B cell (primary cell): ENCODE measurements around the gene POLRMT. TPM values are rescaled to one million over a fixed set of nuclear protein-coding genes. Genes with fewer than 3 reads are reported as not detected.

Source experiments
- ATAC-seq: fragments of 200-7000 bp; cut with Tn5 transposase; one replicate; pipeline ENCODE4 v1.10.0; 2021; ENCODE audit warnings: low read depth, mild to moderate bottlenecking, moderate number of reproducible peaks, moderate library complexity
- CTCF ChIA-PET: fragments of 350-600 bp; sonication (Branson Sonifier 250); formaldehyde crosslinking; loops from one replicate; lab custom pipeline; 2021; ENCODE audit warnings: antibody characterized with exemption, inconsistent platforms; lab: Charles Lee
- POLR2A ChIA-PET: fragments of 350-600 bp; sonication (Branson Sonifier 250); formaldehyde crosslinking; loops from one replicate; lab custom pipeline; 2021; ENCODE audit warnings: antibody characterized with exemption; lab: Charles Lee
- DNase-seq: peaks from one replicate; pipeline ENCODE4 v3.0.0; 2013
- H2AFZ ChIP-seq: 2 replicates; pipeline ENCODE4 v1.6.1; 2012; ENCODE audit warnings: mild to moderate bottlenecking, low read depth, low read length; ENCODE audit not compliant: insufficient read depth, poor library complexity, severe bottlenecking
- H3K27ac ChIP-seq, 2 donors: 1 replicate in 1 of 2; 2 replicates in 1 of 2; pipeline ENCODE4 v1.5.1; 2012 to 2013; ENCODE audit warnings: low read length in 2 of 2, mild to moderate bottlenecking in 2 of 2, moderate library complexity in 1 of 2
- H3K27me3 ChIP-seq, 4 experiments: fragments of 200-600 bp in 1 of 4; sonication (generic) in 1 of 4; replicated peaks in 1 of 4; 1 replicate in 2 of 4; 2 replicates in 2 of 4; pipeline versions ENCODE4 v1.6.1 to v1.7.0; 2013 to 2016; ENCODE audit warnings: low read length in 3 of 4, mild to moderate bottlenecking in 2 of 4, mixed read lengths in 1 of 4, moderate library complexity in 1 of 4; ENCODE audit not compliant: insufficient read depth in 4 of 4, control insufficient read depth in 3 of 4; ENCODE audit errors: control extremely low read depth in 1 of 4
- H3K36me3 ChIP-seq, 2 experiments: replicated peaks in 1 of 2; 1 replicate in 1 of 2; 2 replicates in 1 of 2; pipeline versions ENCODE4 v1.6.1 to v1.7.1; 2013; ENCODE audit warnings: low read length in 1 of 2; ENCODE audit not compliant: insufficient read depth in 2 of 2, control insufficient read depth in 1 of 2; ENCODE audit errors: control extremely low read depth in 1 of 2, extremely low read depth in 1 of 2
- H3K4me1 ChIP-seq, 2 donors: fragments of 200-600 bp in 1 of 2; sonication (generic) in 1 of 2; 1 replicate in 1 of 2; 2 replicates in 1 of 2; pipeline versions ENCODE4 v1.5.1 to v1.6.1; 2013 to 2017; ENCODE audit warnings: low read length in 2 of 2; ENCODE audit not compliant: control insufficient read depth in 2 of 2, insufficient read depth in 2 of 2
- H3K4me2 ChIP-seq: replicated peaks from 2 replicates; pipeline ENCODE3; 2012; ENCODE audit warnings: mild to moderate bottlenecking, low read depth, low read length; ENCODE audit not compliant: poor library complexity, severe bottlenecking
- H3K4me3 ChIP-seq, 5 experiments: fragments of 200-600 bp in 1 of 5; sonication (generic) in 1 of 5; 1 replicate in 3 of 5; 2 replicates in 2 of 5; pipeline versions ENCODE4 v1.5.1 to v1.7.0; 2011 to 2016; ENCODE audit warnings: low read length in 4 of 5, mild to moderate bottlenecking in 4 of 5, low read depth in 2 of 5, control low read depth in 1 of 5, moderate library complexity in 1 of 5; ENCODE audit not compliant: insufficient read depth in 1 of 5; ENCODE audit errors: control extremely low read depth in 1 of 5, extremely low read depth in 1 of 5
- H3K79me2 ChIP-seq: fragments of 200-600 bp; sonication (generic); one replicate; pipeline ENCODE4 v1.6.0; 2016; ENCODE audit warnings: low read length; ENCODE audit not compliant: control insufficient read depth, insufficient read depth
- H3K9ac ChIP-seq: fragments of 200-600 bp; sonication (generic); 2 replicates; pipeline ENCODE4 v1.6.1; 2017; ENCODE audit warnings: mild to moderate bottlenecking, low read length, moderate library complexity
- H3K9me3 ChIP-seq, 3 donors: one replicate each; pipeline versions ENCODE4 v1.6.1 to v1.7.1; 2013; ENCODE audit warnings: low read length in 2 of 3; ENCODE audit not compliant: control insufficient read depth in 2 of 3, insufficient read depth in 1 of 3; ENCODE audit errors: control extremely low read depth in 1 of 3
- H4K20me1 ChIP-seq: 2 replicates; pipeline ENCODE4 v1.6.0; 2012; ENCODE audit warnings: mild to moderate bottlenecking, low read length; ENCODE audit not compliant: insufficient read depth, control insufficient read depth, poor library complexity, severe bottlenecking
- H3K27ac Mint-ChIP-seq: one replicate; pipeline ENCODE4 v1.8.0; 2021; ENCODE audit warnings: mixed read lengths
- H3K27me3 Mint-ChIP-seq: one replicate; pipeline ENCODE4 v1.8.0; 2021; ENCODE audit warnings: mixed read lengths
- H3K4me1 Mint-ChIP-seq: one replicate; pipeline ENCODE4 v1.8.0; 2021; ENCODE audit warnings: mixed read lengths
- H3K4me3 Mint-ChIP-seq: one replicate; pipeline ENCODE4 v1.8.0; 2021; ENCODE audit warnings: mixed read lengths
- H3K9me3 Mint-ChIP-seq: one replicate; pipeline ENCODE4 v1.8.0; 2022; ENCODE audit warnings: mixed read lengths; ENCODE audit not compliant: insufficient read depth
- CTCF ChIP-seq: fragments of 200-600 bp; IDR thresholded peaks from one replicate; pipeline ENCODE4 v1.8.0; 2022; ENCODE audit warnings: antibody characterized with exemption, mild to moderate bottlenecking
- EZH2 ChIP-seq: IDR thresholded peaks from 2 replicates; pipeline ENCODE4 v1.6.1; 2012; ENCODE audit warnings: borderline replicate concordance, low read depth, mild to moderate bottlenecking, moderate library complexity, low read length; ENCODE audit not compliant: insufficient read depth, poor library complexity, severe bottlenecking
- WGBS: methylation state at CpG from one replicate; pipeline ENCODE4 v1.1.5; 2013; ENCODE audit warnings: missing lambda C conversion rate; ENCODE audit not compliant: insufficient coverage; 5-methylcytosine and 5-hydroxymethylcytosine counted together
- intact Hi-C: fragments of 100-400 bp; cut with micrococcal nuclease; formaldehyde crosslinking; loops from one replicate; pipeline ENCODE4 v1.10.0; 2022
- polyA plus RNA-seq: library from polyadenylated mRNA; depleted of rRNA; stranded (reverse); fragments of >200 nt; gene quantifications from 2 replicates; pipeline ENCODE4 v1.2.3, GENCODE V29; 2012
- total RNA-seq, 2 donors: library from RNA; stranded (reverse); fragments of 120-200 nt in 1 of 2; gene quantifications; 1 replicate in 1 of 2; 2 replicates in 1 of 2; pipeline versions ENCODE4 v1.2.3 to v1.2.4, GENCODE V29; 2013 to 2022

POLRMT gene
- total and polyA plus RNA-seq, 2 donors (not counting 1 experiment from before 2014, with no cell fraction given), result 77.8 to 98.0 TPM

GRCh38 chr19:642767-643727 lies 9.7 kb upstream of the POLRMT start:
- Histone ChIP-seq H3K4me1 (peaks cover 12 to 24% of the 10 kb centered on the region in 2 donors), H3K36me3 (peaks cover 0 to 21% of the 10 kb centered on the region in 2 experiments), H3K9me3 (peaks cover 0 to 6% (median 0%) of the 10 kb centered on the region in 3 donors), H2AFZ (no peak overlapping the region), H3K4me2 (no peak overlapping the region), H3K79me2 (no peaks in the 10 kb centered on the region), H3K27me3 (no peaks in the 10 kb centered on the region), H3K27ac (no peak overlapping the region), H3K4me3 (no peak overlapping the region), H4K20me1 (peaks cover 48% of the 10 kb centered on the region), H3K9ac (no peak overlapping the region)
- no peak overlapping the region for H3K4me3 Mint-ChIP-seq
- TF ChIP-seq CTCF (no peak), EZH2 (no peak)
- H3K27me3 Mint-ChIP-seq, result no peaks in the 10 kb centered on the region
- intact Hi-C loops, result no loop called here
- H3K4me1 Mint-ChIP-seq, result peaks cover 16% of the 10 kb centered on the region
- WGBS, result 85% methylated on average over 70 of the region's 70 CpGs
- ChIA-PET POLR2A (no interaction called here), CTCF (no interaction called here)
- no peaks in the 10 kb centered on the region for H3K9me3 Mint-ChIP-seq
- ATAC-seq (no peak), DNase-seq (no peak)
- H3K27ac Mint-ChIP-seq, result peak overlapping the region; percentile 26

- Histone ChIP-seq H3K27ac (no peak overlapping the region), H3K4me3 (no peak overlapping the region), H3K36me3 (peaks cover 0 to 10% of the 10 kb centered on the region in 2 experiments), H3K4me1 (peaks cover 12 to 35% of the 10 kb centered on the region in 2 donors), H3K4me2 (no peak overlapping the region), H3K9me3 (peaks cover 0 to 6% (median 0%) of the 10 kb centered on the region in 3 donors), H3K9ac (no peak overlapping the region), H2AFZ (no peak overlapping the region), H3K79me2 (no peaks in the 10 kb centered on the region), H3K27me3 (peaks cover 0 to 2% (median 0%) of the 10 kb centered on the region in 4 experiments), H4K20me1 (peaks cover 35% of the 10 kb centered on the region)
- H3K4me1 Mint-ChIP-seq, result peaks cover 25% of the 10 kb centered on the region
- no peak for TF ChIP-seq EZH2
- no peak for TF ChIP-seq CTCF
- peak overlapping the region; percentile 41 for H3K27ac Mint-ChIP-seq
- ATAC-seq (no peak), DNase-seq (no peak)
- WGBS, result 81% methylated on average over 17 of the region's 17 CpGs
- POLR2A ChIA-PET, result interaction anchor here (1.3 kb wide), 1 partner anchor 14 kb away, joined by 3 read pairs; no protein-coding TSS in a partner anchor
- H3K9me3 Mint-ChIP-seq, result no peaks in the 10 kb centered on the region
- intact Hi-C loops, result no loop called here
- peak overlapping the region; percentile 47 for H3K4me3 Mint-ChIP-seq
- CTCF ChIA-PET, result no interaction called here
- H3K27me3 Mint-ChIP-seq, result no peaks in the 10 kb centered on the region
Observed at GRCh38 chr19:641702-642101, 8.4 kb upstream of the POLRMT start.
